Kidney glomerular epithelial cell (primary cell): ENCODE results near the gene METTL4.
A peak's percentile ranks its signal among the peaks of the same experiment; 100 is the strongest.

Experiments used
- DNase-seq: peaks from one replicate; lab custom pipeline; 2025; lab: John Stamatoyannopoulos, UW

METTL4 gene, protein sequence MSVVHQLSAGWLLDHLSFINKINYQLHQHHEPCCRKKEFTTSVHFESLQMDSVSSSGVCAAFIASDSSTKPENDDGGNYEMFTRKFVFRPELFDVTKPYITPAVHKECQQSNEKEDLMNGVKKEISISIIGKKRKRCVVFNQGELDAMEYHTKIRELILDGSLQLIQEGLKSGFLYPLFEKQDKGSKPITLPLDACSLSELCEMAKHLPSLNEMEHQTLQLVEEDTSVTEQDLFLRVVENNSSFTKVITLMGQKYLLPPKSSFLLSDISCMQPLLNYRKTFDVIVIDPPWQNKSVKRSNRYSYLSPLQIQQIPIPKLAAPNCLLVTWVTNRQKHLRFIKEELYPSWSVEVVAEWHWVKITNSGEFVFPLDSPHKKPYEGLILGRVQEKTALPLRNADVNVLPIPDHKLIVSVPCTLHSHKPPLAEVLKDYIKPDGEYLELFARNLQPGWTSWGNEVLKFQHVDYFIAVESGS

GRCh38 chr18:2571200-2572170 lies at the start of gene METTL4, which contains the start of gene NDC80:
Gene METTL4, minus strand, starts transcription at chr18:2571505. Its CDS starts 4,289 bp downstream, at chr18:2567216.
Gene NDC80, plus strand, starts transcription at chr18:2571557. Its CDS starts 1,429 bp downstream, at chr18:2572986.
- DNase-seq: peak; percentile 93

GRCh38 chr18:2618009-2618408 lies 46.7 kb upstream of the METTL4 start:
- peak; percentile 20 for DNase-seq

DNA sequence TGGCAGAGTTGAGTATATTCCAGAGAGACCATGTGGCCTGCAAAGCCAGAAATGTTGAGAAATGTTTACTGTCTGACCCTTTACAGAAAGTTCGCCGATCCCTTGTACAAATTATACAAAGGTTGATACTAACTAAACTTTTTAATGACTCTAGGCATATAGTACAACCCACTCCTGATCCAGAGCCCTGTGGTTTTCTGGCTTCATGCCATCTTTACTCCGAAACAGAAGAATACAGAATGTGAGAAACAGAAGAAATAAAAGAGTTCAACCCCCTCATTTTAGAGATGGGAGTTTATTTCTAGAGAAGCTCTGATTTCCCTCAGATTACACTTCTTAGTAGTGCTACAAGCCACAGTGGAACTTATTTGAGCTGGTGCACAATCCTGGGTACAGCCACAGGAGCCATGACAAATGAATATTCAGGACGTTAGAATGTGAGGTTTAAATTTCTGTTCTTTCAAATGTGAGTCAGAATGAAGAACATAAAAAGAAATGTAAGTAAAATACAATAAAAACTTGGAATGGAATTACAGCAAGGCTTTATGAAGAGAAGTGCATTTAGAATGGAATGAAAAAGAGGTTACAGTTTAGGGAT lies 46.2 kb upstream of the METTL4 start:
- no peak for DNase-seq

DNA sequence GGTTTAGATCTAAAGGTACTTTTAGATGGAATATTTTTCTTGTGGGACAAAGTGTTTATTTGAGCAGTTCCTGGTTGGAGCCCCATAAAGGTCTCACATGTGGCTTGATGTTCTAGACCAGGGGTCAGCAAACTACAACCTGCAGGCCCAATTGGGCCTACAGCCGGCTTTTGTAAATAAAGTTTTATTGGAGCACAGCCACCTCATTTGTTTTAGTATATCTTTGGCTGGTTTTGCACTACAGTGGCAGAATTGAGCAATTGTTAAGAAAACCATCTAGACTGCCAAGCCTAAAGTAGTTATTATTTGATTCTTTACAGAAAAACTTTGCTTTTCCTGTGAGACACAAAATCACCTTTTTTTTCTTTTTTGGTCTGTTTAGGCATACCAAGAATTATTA lies 41.7 kb upstream of the METTL4 start:
- DNase-seq: no peak

DNA sequence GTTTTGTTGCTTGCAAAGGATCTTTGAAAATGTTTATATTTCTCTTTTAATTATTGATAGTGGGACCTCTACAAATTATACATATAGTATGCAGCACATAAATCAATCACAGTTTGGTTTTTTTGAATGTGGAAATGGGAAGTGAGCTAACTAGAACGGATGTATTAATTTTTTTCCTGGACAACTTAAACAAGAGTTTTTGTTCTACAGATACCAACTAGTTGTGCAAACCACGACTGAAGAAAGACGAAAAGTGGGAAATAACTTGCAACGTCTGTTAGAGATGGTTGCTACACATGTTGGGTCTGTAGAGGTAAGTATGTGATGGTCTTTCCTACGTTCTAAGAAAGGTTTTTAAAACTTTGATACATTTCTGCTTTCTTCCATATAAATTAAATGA lies 39.2 kb upstream of the METTL4 start:
- DNase-seq: no peak

DNA sequence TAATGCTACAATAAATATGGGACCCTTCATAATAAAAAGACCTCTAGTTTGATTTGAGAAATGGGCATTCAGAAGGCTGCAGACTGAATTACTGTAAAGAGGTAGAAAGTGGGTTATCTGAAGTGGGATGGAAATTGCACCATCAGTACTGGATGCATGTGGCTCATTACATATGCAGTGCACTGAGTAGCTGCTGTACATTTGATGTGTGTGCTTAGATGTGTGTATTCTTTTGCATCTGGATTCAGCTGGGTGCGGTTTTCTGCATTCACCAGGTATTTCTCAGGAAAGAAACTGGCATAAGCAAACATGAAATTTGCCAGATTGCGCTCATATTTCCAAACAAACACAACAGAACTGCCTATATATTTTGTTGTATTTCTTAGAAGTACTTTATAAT lies 38.3 kb upstream of the METTL4 start:
- no peak for DNase-seq

DNA sequence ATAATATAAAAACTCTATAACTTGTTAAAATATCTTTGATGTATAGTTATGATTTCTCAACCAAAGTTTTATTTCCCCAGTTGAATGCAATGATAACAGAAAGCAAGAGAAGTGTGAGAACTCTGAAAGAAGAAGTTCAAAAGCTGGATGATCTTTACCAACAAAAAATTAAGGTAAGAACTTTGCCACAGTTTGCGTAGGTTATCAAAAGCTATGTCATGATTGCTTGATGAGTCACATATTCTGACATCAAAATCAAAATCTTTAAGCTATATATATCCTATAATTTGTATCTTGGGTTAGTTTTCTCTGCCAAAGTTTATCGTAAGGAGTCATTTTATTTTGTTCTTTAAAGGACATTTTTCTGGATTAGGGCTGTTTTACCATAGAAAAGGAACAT lies 35.0 kb upstream of the METTL4 start:
- no peak for DNase-seq

- DNase-seq: no peak
Observed at GRCh38 chr18:2602844-2603243, 31.5 kb upstream of the METTL4 start.

DNA sequence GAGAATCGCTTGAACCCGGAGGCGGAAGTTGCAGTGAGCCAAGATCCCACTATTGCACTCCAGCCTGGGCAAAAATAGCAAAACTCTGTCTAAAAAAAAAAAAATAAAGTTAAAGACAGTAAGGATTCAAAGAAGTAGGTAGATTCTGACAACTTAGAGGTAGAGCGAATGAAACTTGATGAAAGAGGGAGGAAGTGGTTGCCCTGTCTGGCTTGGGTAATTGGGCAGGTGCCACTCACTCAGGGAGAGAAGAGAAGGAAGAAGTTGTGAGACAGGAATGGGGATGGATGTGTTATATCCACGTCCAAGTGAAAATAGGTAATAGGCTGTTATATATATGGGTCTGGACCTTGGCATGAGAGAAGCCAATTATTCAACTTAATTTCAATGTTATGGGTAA lies 26.3 kb upstream of the METTL4 start:
- DNase-seq: no peak

DNA sequence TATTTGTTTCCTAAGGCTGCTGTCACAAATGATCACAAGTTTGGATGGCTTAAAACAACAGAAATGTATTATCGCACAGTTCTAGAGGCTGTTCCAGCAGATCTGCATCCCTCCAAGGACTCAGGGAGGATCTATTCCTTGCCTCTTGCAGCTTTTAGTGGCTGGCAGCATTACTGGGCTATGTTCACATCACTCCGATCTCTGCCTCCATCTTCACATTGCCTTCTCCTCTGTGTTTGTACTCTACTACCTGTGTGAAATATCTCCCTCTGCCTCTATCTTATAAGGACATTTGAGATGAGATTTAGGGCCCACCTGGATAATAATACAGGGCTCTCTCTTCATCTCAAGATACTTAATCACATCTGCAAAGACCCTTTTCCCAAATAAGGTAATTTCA lies 19.0 kb upstream of the METTL4 start:
- DNase-seq: no peak

GRCh38 chr18:2589345-2590068 lies 18.2 kb upstream of the METTL4 start:
- DNase-seq: no peak

DNA sequence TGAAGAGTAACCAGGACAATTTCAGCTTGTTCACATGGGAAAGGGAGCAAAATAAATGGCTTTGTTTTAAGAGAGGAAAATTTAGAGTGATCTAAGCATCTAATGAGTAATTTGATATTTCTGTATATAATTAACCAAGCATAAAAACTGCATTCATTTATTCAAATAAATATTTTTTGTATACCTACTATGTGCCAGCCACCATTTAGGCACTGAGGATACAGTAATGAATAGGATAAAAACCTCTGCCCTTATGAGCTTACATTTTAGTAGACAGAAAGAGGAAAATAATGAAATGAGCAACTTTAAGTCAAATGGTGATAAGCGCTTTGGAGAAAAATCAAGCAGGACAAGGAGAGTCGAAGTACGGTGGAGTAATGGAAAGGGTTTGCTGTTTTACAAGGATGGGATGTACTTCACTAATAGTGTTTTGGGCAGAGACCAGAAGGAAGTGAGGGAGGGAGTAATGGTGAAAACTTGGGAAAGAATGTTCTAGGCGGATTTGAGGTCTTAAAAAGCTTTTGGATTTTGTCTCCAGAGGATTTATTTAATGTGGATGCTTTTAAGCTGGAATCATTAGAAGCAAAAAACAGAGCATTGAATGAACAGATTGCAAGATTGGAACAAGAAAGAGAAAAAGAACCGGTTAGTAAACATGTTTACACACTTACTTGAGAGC lies 17.5 kb upstream of the METTL4 start:
- no peak for DNase-seq

GRCh38 chr18:2587788-2588187 lies 16.5 kb upstream of the METTL4 start:
- no peak for DNase-seq

GRCh38 chr18:2573408-2573807 lies 2.1 kb upstream of the METTL4 start:
- no peak for DNase-seq

GRCh38 chr18:2572892-2573291 lies 1.6 kb upstream of the METTL4 start:
- DNase-seq: no peak

DNA sequence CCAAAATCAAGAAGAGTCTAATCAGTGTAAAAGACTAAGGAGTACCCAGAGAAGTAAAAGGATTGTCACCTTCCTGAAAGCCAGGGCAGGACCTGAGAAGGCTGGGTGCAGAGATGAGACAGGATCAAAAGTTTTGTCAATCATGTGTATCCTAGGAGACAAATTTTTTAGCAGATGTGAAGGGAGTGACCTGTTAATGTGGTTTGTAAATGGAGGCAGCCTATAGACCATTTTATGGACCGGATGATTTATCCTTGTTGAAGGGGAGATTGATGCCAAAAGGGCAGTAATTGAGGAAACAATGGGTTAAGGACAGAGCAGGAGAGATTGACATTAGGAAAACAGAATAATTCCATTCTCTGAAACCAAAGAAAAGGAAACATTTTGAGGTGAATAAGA lies 865 bp upstream of the METTL4 start:
- DNase-seq: no peak

DNA sequence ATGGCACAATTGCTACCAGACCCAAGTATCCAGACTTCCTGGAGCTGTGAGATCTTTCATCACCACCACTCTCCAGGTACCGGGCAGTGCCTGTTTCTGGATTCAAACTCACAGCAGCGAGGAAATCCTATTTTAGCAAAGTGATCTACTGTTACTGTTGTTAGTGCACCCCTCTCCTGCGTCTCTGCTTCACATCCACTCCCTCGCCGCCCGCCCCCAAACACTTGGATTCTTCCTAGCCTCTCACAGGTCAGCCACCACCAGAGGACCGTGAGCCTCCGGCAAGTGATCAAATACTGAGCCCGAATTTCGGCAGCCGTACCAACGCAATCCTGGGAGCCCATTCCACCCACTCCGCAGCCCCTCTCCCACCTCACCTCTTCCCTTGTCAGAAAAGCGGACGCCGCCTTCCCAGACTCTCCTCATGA lies 519 bp downstream of the METTL4 start:
- DNase-seq: peak; percentile 76

DNA sequence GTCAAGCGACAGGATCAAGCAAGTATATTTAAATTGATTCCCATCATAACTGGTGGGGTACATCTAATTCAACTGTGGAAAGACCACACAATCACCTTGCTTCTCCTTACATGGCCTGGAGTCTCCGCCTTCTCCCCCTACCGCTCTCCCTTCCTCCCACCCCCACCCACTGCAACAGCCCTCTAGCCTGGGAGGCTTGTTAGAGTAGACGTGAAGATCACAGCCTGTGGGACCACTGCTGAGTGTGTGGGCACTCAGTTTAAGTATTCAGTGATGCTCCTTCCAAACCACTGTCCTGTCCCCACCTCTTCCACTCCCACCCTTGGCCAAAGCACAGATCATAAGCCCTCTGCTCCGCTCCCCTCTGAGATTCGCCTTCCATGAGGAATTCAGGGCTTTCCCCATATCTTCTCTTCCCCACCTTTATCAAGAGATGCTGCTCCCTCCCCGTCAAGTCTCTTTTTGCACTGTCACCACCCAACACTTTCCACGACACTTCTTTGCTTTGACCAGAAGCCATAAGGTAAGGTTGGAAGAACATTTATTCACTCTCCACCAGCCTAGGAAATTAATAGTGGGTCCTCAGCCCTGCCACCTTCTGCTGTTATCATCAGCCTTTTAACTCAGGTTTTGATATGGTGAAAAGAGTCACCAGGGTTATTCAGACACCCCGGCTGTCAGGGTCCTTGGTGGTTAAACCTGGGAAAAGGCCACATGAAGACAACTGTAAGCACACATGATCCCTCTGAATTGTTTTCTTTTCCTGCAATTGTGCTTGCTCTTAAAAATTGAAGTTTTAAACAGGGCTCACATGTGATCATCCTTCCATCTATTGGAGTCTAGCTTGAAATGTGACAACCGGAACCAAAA lies 1.7 kb downstream of the METTL4 start:
- DNase-seq: no peak

- DNase-seq: no peak
Observed at GRCh38 chr18:2568605-2569004, 2.7 kb downstream of the METTL4 start.

- DNase-seq: no peak
Observed at GRCh38 chr18:2568129-2568528, 3.2 kb downstream of the METTL4 start.
